ENCODE measurements around the gene SUCLG2. TPM values are rescaled to one million over a fixed set of nuclear protein-coding genes. Genes with fewer than 3 reads are reported as not detected.

The SUCLG2 gene
- total RNA-seq, 1 experiment from 2014 or later = 53.5 TPM

DNA sequence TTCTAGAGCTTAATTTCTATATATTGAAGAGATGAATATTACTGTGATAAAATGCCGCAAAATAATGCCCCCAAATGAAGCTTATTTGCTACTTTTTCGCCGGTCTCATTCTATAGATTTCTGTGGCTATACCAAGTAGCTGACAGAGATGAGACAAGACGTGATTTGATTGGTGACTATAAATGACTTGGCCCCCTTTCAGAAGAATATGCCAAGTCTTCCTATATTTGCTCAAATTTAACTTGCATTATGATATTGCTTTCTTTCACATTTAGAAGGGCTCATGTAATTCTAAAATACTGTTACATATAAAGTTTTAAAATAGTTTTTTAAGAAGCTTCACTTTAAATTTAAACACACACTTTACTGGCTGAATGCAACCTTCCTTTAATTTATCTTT lies 180.1 kb downstream of the SUCLG2 start:
- H3K9me3 Mint-ChIP-seq (ENCODE audit: unreplicated experiment) = no peaks in the 10 kb centered on the region
- no peak overlapping the region for H3K4me3 Mint-ChIP-seq (ENCODE audit: unreplicated experiment)
- H3K27ac Mint-ChIP-seq (ENCODE audit: unreplicated experiment) = no peak overlapping the region
- H3K4me1 ChIP-seq = no peaks in the 10 kb centered on the region
- POLR2A ChIA-PET = no interaction called here
- TF ChIP-seq, protein P1, sequence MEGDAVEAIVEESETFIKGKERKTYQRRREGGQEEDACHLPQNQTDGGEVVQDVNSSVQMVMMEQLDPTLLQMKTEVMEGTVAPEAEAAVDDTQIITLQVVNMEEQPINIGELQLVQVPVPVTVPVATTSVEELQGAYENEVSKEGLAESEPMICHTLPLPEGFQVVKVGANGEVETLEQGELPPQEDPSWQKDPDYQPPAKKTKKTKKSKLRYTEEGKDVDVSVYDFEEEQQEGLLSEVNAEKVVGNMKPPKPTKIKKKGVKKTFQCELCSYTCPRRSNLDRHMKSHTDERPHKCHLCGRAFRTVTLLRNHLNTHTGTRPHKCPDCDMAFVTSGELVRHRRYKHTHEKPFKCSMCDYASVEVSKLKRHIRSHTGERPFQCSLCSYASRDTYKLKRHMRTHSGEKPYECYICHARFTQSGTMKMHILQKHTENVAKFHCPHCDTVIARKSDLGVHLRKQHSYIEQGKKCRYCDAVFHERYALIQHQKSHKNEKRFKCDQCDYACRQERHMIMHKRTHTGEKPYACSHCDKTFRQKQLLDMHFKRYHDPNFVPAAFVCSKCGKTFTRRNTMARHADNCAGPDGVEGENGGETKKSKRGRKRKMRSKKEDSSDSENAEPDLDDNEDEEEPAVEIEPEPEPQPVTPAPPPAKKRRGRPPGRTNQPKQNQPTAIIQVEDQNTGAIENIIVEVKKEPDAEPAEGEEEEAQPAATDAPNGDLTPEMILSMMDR (IDR thresholded peaks at IDR 0.05; ENCODE audit: insufficient read depth in 1 of 2, low read depth in 1 of 2, low read length in 1 of 2, severe bottlenecking in 1 of 2, unreplicated experiment in 1 of 2) = no peak
- no peaks in the 10 kb centered on the region for H3K9me3 ChIP-seq
- intact Hi-C loops (cut with micrococcal nuclease; ENCODE audit: unreplicated experiment) = no loop called here
- CTCF ChIA-PET = no interaction called here
- no peaks in the 10 kb centered on the region for H3K36me3 Mint-ChIP-seq (ENCODE audit: insufficient read depth, unreplicated experiment)
- H3K4me3 ChIP-seq (ENCODE audit: low read depth, low read length) = no peak overlapping the region
- H3K4me1 Mint-ChIP-seq (ENCODE audit: low read depth, unreplicated experiment) = no peaks in the 10 kb centered on the region
- no TSS peak for BruUV-seq (replicated peaks)
- H3K36me3 ChIP-seq (ENCODE audit: control insufficient read depth, insufficient read depth, low read length) = no peaks in the 10 kb centered on the region
- DNase-seq = no peak
- H3K27me3 Mint-ChIP-seq (ENCODE audit: insufficient read depth, unreplicated experiment) = no peaks in the 10 kb centered on the region
- no peaks in the 10 kb centered on the region for H3K27me3 ChIP-seq (replicated peaks; ENCODE audit: control insufficient read depth, insufficient read depth, low read length)

DNA sequence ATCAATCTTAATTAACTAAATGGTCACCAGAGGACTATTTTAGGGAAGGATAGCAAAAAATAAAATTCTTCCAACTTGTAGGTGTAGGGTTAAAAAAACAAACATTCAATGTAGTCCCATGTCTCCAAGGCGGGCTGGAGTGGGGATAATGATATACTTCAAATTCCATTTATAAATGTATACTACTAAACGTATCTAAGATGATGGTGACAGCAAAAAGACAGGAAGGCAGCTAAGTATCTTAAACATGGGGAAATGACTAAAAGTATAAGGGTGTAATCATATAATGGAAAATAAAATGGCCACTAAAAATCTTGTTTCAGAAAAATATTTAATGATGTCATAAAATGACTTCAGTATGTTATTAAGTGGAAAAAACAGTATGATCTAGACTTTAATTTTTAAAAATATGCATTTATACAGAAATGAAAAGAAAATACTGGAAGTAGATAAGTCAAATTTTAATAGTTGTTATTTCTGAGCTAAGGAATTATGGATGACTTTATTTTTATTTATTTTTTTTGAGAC lies 181.7 kb downstream of the SUCLG2 start:
- CTCF ChIA-PET = no interaction called here
- intact Hi-C loops (cut with micrococcal nuclease; ENCODE audit: unreplicated experiment) = no loop called here
- BruUV-seq (replicated peaks) = no TSS peak
- Mint-ChIP-seq H3K27ac (ENCODE audit: unreplicated experiment) (no peak overlapping the region), H3K9me3 (ENCODE audit: unreplicated experiment) (no peaks in the 10 kb centered on the region), H3K4me3 (ENCODE audit: unreplicated experiment) (no peak overlapping the region), H3K27me3 (ENCODE audit: insufficient read depth, unreplicated experiment) (no peaks in the 10 kb centered on the region), H3K36me3 (ENCODE audit: insufficient read depth, unreplicated experiment) (no peaks in the 10 kb centered on the region), H3K4me1 (ENCODE audit: low read depth, unreplicated experiment) (no peaks in the 10 kb centered on the region)
- H3K9me3 ChIP-seq = no peaks in the 10 kb centered on the region
- no peaks in the 10 kb centered on the region for H3K36me3 ChIP-seq (ENCODE audit: control insufficient read depth, insufficient read depth, low read length)
- DNase-seq = no peak
- no peaks in the 10 kb centered on the region for H3K27me3 ChIP-seq (replicated peaks; ENCODE audit: control insufficient read depth, insufficient read depth, low read length)
- H3K4me3 ChIP-seq (ENCODE audit: low read depth, low read length) = no peak overlapping the region
- POLR2A ChIA-PET = no interaction called here
- no peaks in the 10 kb centered on the region for H3K4me1 ChIP-seq
- TF ChIP-seq, protein P1 (IDR thresholded peaks at IDR 0.05; ENCODE audit: insufficient read depth in 1 of 2, low read depth in 1 of 2, low read length in 1 of 2, severe bottlenecking in 1 of 2, unreplicated experiment in 1 of 2) = no peak

DNA sequence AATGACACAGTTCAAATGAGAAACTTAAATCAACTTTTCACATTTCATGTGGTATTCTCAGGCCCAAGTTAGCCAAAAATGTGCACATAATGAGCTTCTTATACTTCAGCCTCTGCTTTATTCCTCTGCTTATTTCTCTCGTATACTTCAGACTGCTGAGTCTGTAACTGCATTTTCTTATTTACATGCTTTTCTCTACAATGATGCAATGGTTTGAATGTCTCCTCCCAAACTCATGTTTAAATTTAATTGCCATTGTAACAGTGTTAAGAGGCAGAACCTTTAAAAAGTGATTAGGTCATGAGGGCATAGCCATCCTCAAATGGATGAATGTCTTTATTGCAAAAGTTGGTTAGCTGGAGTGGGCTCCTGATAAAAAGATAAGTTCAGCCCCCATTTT lies 184.2 kb downstream of the SUCLG2 start:
- H3K9me3 Mint-ChIP-seq (ENCODE audit: unreplicated experiment) = no peaks in the 10 kb centered on the region
- no TSS peak for BruUV-seq (replicated peaks)
- DNase-seq = no peak
- CTCF ChIA-PET = no interaction called here
- Histone ChIP-seq H3K9me3 (no peaks in the 10 kb centered on the region), H3K4me3 (ENCODE audit: low read depth, low read length) (no peak overlapping the region), H3K4me1 (no peaks in the 10 kb centered on the region), H3K36me3 (ENCODE audit: control insufficient read depth, insufficient read depth, low read length) (no peaks in the 10 kb centered on the region), H3K27me3 (replicated peaks; ENCODE audit: control insufficient read depth, insufficient read depth, low read length) (no peaks in the 10 kb centered on the region)
- no peak overlapping the region for H3K4me3 Mint-ChIP-seq (ENCODE audit: unreplicated experiment)
- POLR2A ChIA-PET = no interaction called here
- TF ChIP-seq, protein P1 (IDR thresholded peaks at IDR 0.05; ENCODE audit: insufficient read depth in 1 of 2, low read depth in 1 of 2, low read length in 1 of 2, severe bottlenecking in 1 of 2, unreplicated experiment in 1 of 2) = no peak
- H3K4me1 Mint-ChIP-seq (ENCODE audit: low read depth, unreplicated experiment) = no peaks in the 10 kb centered on the region
- H3K27me3 Mint-ChIP-seq (ENCODE audit: insufficient read depth, unreplicated experiment) = no peaks in the 10 kb centered on the region
- no peaks in the 10 kb centered on the region for H3K36me3 Mint-ChIP-seq (ENCODE audit: insufficient read depth, unreplicated experiment)
- no peak overlapping the region for H3K27ac Mint-ChIP-seq (ENCODE audit: unreplicated experiment)
- intact Hi-C loops (cut with micrococcal nuclease; ENCODE audit: unreplicated experiment) = no loop called here

Measured in Caco-2 (cell line).